ENCODE data around the gene CC2D2A. TPM values are rescaled to one million over a fixed set of nuclear protein-coding genes. Genes with fewer than 3 reads are reported as not detected.

CC2D2A gene
- total and polyA plus RNA-seq, 10 of the 15 experiments (the other 5 are each of a cell fraction or from before 2014, with no cell fraction given) = 0.04 to 1.1 (median 0.26) TPM

DNA sequence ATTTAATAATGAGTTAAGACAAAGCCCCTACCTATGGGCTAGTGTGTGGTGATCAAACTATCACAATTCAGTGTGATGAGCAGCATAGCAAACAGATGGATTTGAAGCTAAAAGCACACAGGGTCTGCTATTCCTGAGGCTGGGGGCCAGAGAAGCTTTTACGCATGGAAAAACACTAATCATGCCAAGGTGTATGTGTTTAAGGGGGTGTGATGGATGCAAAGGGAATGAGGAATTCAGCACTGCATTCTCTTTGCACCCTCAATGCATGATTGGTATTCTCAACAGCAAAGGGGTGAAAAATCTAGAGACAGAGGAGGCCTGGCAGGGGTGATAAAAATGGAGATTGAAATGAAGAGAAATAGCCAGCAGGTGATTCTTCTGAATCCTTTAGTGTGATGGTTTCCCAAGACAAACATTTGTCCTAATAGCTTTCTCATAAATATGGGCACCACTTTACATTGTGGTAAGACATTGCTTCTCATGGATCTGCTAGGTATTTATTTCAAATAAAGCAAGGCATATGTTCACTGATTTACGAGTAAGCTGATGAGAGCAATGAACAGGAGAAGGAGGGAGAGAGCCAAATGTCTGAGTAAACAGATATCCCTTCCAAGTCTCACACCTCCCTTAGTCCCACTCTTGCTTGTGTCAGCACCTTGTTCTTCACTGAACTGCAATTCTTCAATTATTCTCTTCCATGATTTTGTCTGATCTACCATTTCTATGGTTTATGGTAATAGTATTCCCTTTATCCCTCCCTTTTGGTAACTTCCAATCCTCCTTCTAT, 26.1 kb upstream of the CC2D2A start:
- no peaks in the 10 kb centered on the region for H4K20me1 ChIP-seq (ENCODE audit: control insufficient read depth, insufficient read depth)
- H2AFZ ChIP-seq (ENCODE audit: control insufficient read depth, low read depth, low read length) = no peak overlapping the region
- no peak overlapping the region for H3K4me3 ChIP-seq
- no peak overlapping the region for H3K4me2 ChIP-seq (ENCODE audit: control insufficient read depth, insufficient read depth)
- no peaks in the 10 kb centered on the region for H3K9me3 ChIP-seq (replicated peaks; ENCODE audit: control insufficient read depth, insufficient read depth, low read length)
- no peaks in the 10 kb centered on the region for H3K79me2 ChIP-seq (ENCODE audit: control insufficient read depth, insufficient read depth, low read length)
- ATAC-seq (no peak), FAIRE-seq (no peak), DNase-seq (ENCODE audit: low read depth, low spot score) (no peak)
- H3K36me3 ChIP-seq (ENCODE audit: control insufficient read depth in 2 of 2, insufficient read depth in 2 of 2, low read length in 1 of 2) = no peaks in the 10 kb centered on the region
- ChIA-PET CTCF (interaction anchor here (1.0 kb wide), 1 partner anchor 14 kb away, joined by 4 read pairs; no protein-coding TSS in a partner anchor), SMC1A (ENCODE audit: uncharacterized antibody, unreplicated experiment) (no interaction called here), POLR2A (no interaction called here), RAD21 (ENCODE audit: unreplicated experiment) (no interaction called here)
- in situ Hi-C loops (cut with MboI) = no loop called here
- H3K4me1 ChIP-seq (ENCODE audit: control insufficient read depth, insufficient read depth, low read length) = no peaks in the 10 kb centered on the region
- no TSS peak for BruUV-seq (replicated peaks)
- no peak for TF ChIP-seq RB1 (IDR thresholded peaks at IDR 0.05; ENCODE audit: borderline replicate concordance)
- 46% methylated on average over 2 of the region's 2 CpGs for WGBS (ENCODE audit: insufficient coverage, insufficient replicate concordance, low lambda C conversion rate, missing lambda C conversion rate)
- intact Hi-C loops (cut with micrococcal nuclease; ENCODE audit: unreplicated experiment) = no loop called here
- no peak overlapping the region for H3K27ac ChIP-seq (ENCODE audit: control insufficient read depth, insufficient read depth)
- H3K27me3 ChIP-seq (replicated peaks in 1 of 2; ENCODE audit: control insufficient read depth in 2 of 2, insufficient read depth in 2 of 2, low read length in 1 of 2) = no peaks in the 10 kb centered on the region
- H3K9ac ChIP-seq (ENCODE audit: control insufficient read depth, insufficient read depth, low read length) = no peak overlapping the region

DNA sequence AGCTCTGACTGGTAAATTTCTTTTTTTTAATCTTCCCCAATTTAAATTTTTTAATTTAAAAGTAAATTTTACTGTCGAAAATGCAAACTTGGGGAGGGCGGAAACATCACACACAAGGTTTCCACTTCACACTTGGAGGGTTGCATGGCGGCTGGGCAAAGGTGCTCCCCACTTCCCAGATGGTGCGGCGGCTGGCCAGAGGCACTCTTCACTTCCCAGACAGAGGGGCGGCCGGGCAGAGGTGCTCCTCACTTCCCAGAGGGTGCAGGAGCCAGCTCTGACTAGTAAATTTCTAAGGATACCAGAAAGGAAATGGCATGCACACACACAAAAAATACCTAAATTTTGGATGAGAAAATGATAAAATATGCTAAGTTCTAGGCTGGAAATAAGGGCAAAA, 25.4 kb upstream of the CC2D2A start:
- ChIA-PET SMC1A (ENCODE audit: uncharacterized antibody, unreplicated experiment) (no interaction called here), POLR2A (no interaction called here), RAD21 (ENCODE audit: unreplicated experiment) (no interaction called here), CTCF (interaction anchor here (1.0 kb wide), 1 partner anchor 13 kb away, joined by 4 read pairs; no protein-coding TSS in a partner anchor)
- Histone ChIP-seq H3K4me2 (ENCODE audit: control insufficient read depth, insufficient read depth) (no peak overlapping the region), H3K27me3 (replicated peaks in 1 of 2; ENCODE audit: control insufficient read depth in 2 of 2, insufficient read depth in 2 of 2, low read length in 1 of 2) (no peaks in the 10 kb centered on the region), H3K36me3 (ENCODE audit: control insufficient read depth in 2 of 2, insufficient read depth in 2 of 2, low read length in 1 of 2) (no peaks in the 10 kb centered on the region), H4K20me1 (ENCODE audit: control insufficient read depth, insufficient read depth) (no peaks in the 10 kb centered on the region), H3K4me1 (ENCODE audit: control insufficient read depth, insufficient read depth, low read length) (no peaks in the 10 kb centered on the region), H3K79me2 (ENCODE audit: control insufficient read depth, insufficient read depth, low read length) (no peaks in the 10 kb centered on the region), H3K27ac (ENCODE audit: control insufficient read depth, insufficient read depth) (no peak overlapping the region), H3K9ac (ENCODE audit: control insufficient read depth, insufficient read depth, low read length) (no peak overlapping the region), H3K4me3 (no peak overlapping the region), H3K9me3 (replicated peaks; ENCODE audit: control insufficient read depth, insufficient read depth, low read length) (no peaks in the 10 kb centered on the region), H2AFZ (ENCODE audit: control insufficient read depth, low read depth, low read length) (no peak overlapping the region)
- ATAC-seq (no peak), FAIRE-seq (no peak), DNase-seq (ENCODE audit: low read depth, low spot score) (no peak)
- no TSS peak for BruUV-seq (replicated peaks)
- WGBS (ENCODE audit: insufficient coverage, insufficient replicate concordance, low lambda C conversion rate, missing lambda C conversion rate) = 40% methylated on average over 7 of the region's 7 CpGs
- in situ Hi-C loops (cut with MboI) = no loop called here
- intact Hi-C loops (cut with micrococcal nuclease; ENCODE audit: unreplicated experiment) = no loop called here
- TF ChIP-seq HDAC2 (IDR thresholded peaks at IDR 0.05) (no peak), SMC3 (IDR thresholded peaks at IDR 0.05; ENCODE audit: borderline replicate concordance, low read length) (no peak), SUZ12 (IDR thresholded peaks at IDR 0.05; ENCODE audit: unreplicated experiment) (no peak), NR2C2 (IDR thresholded peaks at IDR 0.05; ENCODE audit: borderline replicate concordance, control insufficient read depth, insufficient read length, low read depth) (no peak), CBX3 (IDR thresholded peaks at IDR 0.05; ENCODE audit: borderline replicate concordance, low read depth) (no peak)
- TF ChIP-seq, protein P1, sequence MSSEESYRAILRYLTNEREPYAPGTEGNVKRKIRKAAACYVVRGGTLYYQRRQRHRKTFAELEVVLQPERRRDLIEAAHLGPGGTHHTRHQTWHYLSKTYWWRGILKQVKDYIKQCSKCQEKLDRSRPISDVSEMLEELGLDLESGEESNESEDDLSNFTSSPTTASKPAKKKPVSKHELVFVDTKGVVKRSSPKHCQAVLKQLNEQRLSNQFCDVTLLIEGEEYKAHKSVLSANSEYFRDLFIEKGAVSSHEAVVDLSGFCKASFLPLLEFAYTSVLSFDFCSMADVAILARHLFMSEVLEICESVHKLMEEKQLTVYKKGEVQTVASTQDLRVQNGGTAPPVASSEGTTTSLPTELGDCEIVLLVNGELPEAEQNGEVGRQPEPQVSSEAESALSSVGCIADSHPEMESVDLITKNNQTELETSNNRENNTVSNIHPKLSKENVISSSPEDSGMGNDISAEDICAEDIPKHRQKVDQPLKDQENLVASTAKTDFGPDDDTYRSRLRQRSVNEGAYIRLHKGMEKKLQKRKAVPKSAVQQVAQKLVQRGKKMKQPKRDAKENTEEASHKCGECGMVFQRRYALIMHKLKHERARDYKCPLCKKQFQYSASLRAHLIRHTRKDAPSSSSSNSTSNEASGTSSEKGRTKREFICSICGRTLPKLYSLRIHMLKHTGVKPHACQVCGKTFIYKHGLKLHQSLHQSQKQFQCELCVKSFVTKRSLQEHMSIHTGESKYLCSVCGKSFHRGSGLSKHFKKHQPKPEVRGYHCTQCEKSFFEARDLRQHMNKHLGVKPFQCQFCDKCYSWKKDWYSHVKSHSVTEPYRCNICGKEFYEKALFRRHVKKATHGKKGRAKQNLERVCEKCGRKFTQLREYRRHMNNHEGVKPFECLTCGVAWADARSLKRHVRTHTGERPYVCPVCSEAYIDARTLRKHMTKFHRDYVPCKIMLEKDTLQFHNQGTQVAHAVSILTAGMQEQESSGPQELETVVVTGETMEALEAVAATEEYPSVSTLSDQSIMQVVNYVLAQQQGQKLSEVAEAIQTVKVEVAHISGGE (CRISPR knock-in tag; IDR thresholded peaks at IDR 0.05) = no peak
- TF ChIP-seq, protein P2, sequence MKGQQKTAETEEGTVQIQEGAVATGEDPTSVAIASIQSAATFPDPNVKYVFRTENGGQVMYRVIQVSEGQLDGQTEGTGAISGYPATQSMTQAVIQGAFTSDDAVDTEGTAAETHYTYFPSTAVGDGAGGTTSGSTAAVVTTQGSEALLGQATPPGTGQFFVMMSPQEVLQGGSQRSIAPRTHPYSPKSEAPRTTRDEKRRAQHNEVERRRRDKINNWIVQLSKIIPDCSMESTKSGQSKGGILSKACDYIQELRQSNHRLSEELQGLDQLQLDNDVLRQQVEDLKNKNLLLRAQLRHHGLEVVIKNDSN (IDR thresholded peaks at IDR 0.05; ENCODE audit: borderline replicate concordance, extremely low read length, insufficient read depth, low read depth, low read length) = no peak

Measured in GM12878 (cell line).